IMR-90 (cell line): ENCODE data around the gene HRH1. TPM values are rescaled to one million over a fixed set of nuclear protein-coding genes. Genes with fewer than 3 reads are reported as not detected.
"Not testable (repeated sequence)": the region's sequence is repeated elsewhere in the genome, so short reads cannot be mapped to it uniquely, and the experiment has no call there.

Experiments
- ATAC-seq: fragments of 200-7000 bp; cut with Tn5 transposase; 2 replicates; pipeline ENCODE4 v1.9.1; 2020; ENCODE audit warnings: low read depth, mild to moderate bottlenecking, moderate library complexity
- BruUV-seq: library from RNA; stranded (reverse); fragments of 400-500 nt; replicated peaks from 2 replicates; lab custom pipeline; 2021; lab: Mats Ljungman, UMichigan
- CTCF ChIA-PET: fragments of 300-600 bp; formaldehyde crosslinking; extraction: SDS; loops from one replicate; lab custom pipeline; 2021; ENCODE audit warnings: antibody characterized with exemption; lab: Yijun Ruan, JAX
- POLR2A ChIA-PET: fragments of 300-600 bp; sonication (Branson Sonifier 250); formaldehyde crosslinking; loops from one replicate; lab custom pipeline; 2022; ENCODE audit warnings: antibody characterized with exemption; ENCODE audit not compliant: unreplicated experiment; lab: Charles Lee
- DNase-seq: peaks from one replicate; pipeline ENCODE4 v3.0.0; 2013
- H2AFZ ChIP-seq: replicated peaks from 2 replicates; pipeline ENCODE3; 2013; ENCODE audit warnings: low read length, mild to moderate bottlenecking; ENCODE audit not compliant: poor library complexity
- H2AK5ac ChIP-seq: 2 replicates; pipeline ENCODE4 v1.6.1; 2013; ENCODE audit warnings: low read depth, low read length, inconsistent platforms
- H2AK9ac ChIP-seq: replicated peaks from 2 replicates; pipeline ENCODE3; 2013; ENCODE audit warnings: mild to moderate bottlenecking, low read depth, low read length, moderate library complexity; ENCODE audit not compliant: poor library complexity
- H2BK120ac ChIP-seq: 2 replicates; pipeline ENCODE4 v1.6.1; 2013; ENCODE audit warnings: low read depth, low read length, inconsistent platforms
- H2BK15ac ChIP-seq: 3 replicates; pipeline ENCODE4 v1.6.1; 2013; ENCODE audit warnings: low read depth, low read length, inconsistent platforms
- H2BK20ac ChIP-seq: 2 replicates; pipeline ENCODE4 v1.6.1; 2013; ENCODE audit warnings: low read depth, mild to moderate bottlenecking, inconsistent platforms, low read length, moderate library complexity
- H2BK5ac ChIP-seq: 2 replicates; pipeline ENCODE4 v1.6.1; 2013; ENCODE audit warnings: mild to moderate bottlenecking, low read depth, low read length, inconsistent platforms; ENCODE audit not compliant: poor library complexity, severe bottlenecking
- H3K14ac ChIP-seq: replicated peaks from 2 replicates; pipeline ENCODE4 v1.6.1; 2013; ENCODE audit warnings: low read depth, low read length, inconsistent platforms
- H3K18ac ChIP-seq: 2 replicates; pipeline ENCODE4 v1.6.1; 2013; ENCODE audit warnings: low read depth, low read length, control low read depth
- H3K23ac ChIP-seq: 2 replicates; pipeline ENCODE4 v1.6.1; 2013; ENCODE audit warnings: low read depth, low read length, inconsistent platforms
- H3K27ac ChIP-seq: 2 replicates; pipeline ENCODE4 v1.5.1; 2013; ENCODE audit warnings: mild to moderate bottlenecking, control low read depth, low read length; ENCODE audit not compliant: insufficient read depth
- H3K27me3 ChIP-seq: 2 replicates; pipeline ENCODE4 v1.6.1; 2013; ENCODE audit warnings: low read length; ENCODE audit not compliant: control insufficient read depth, insufficient read depth
- H3K36me3 ChIP-seq: 2 replicates; pipeline ENCODE4 v1.6.1; 2013; ENCODE audit warnings: low read length, mixed read lengths; ENCODE audit not compliant: control insufficient read depth, insufficient read depth
- H3K4ac ChIP-seq: 2 replicates; pipeline ENCODE4 v1.6.1; 2013; ENCODE audit warnings: low read depth, low read length, inconsistent platforms
- H3K4me1 ChIP-seq: 2 replicates; pipeline ENCODE4 v1.6.1; 2013; ENCODE audit warnings: low read length, mixed read lengths; ENCODE audit not compliant: control insufficient read depth, insufficient read depth
- H3K4me2 ChIP-seq: 2 replicates; pipeline ENCODE4 v1.6.1; 2013; ENCODE audit warnings: low read depth, mild to moderate bottlenecking, control low read depth, low read length, moderate library complexity
- H3K4me3 ChIP-seq: 2 replicates; pipeline ENCODE4 v1.5.1; 2013; ENCODE audit warnings: low read depth, mild to moderate bottlenecking, control low read depth, low read length, moderate library complexity; ENCODE audit not compliant: insufficient read depth
- H3K56ac ChIP-seq: 2 replicates; pipeline ENCODE4 v1.6.1; 2013; ENCODE audit warnings: low read length, inconsistent platforms; ENCODE audit not compliant: insufficient read depth; ENCODE audit errors: extremely low read depth
- H3K79me1 ChIP-seq, 2 experiments: 2 replicates each; pipeline ENCODE4 v1.6.1; 2013; ENCODE audit warnings: low read length in 2 of 2, inconsistent platforms in 1 of 2, low read depth in 1 of 2
- H3K9ac ChIP-seq: 2 replicates; pipeline ENCODE4 v1.6.1; 2013; ENCODE audit warnings: low read depth, low read length, control low read depth
- H3K9me1 ChIP-seq: 2 replicates; pipeline ENCODE4 v1.6.1; 2013; ENCODE audit warnings: low read length, inconsistent platforms; ENCODE audit not compliant: insufficient read depth
- H3K9me3 ChIP-seq: 2 replicates; pipeline ENCODE4 v1.6.1; 2013; ENCODE audit warnings: low read length; ENCODE audit not compliant: control insufficient read depth, insufficient read depth
- H4K20me1 ChIP-seq: 2 replicates; pipeline ENCODE4 v1.6.1; 2013; ENCODE audit warnings: low read length, inconsistent platforms; ENCODE audit not compliant: insufficient read depth
- H4K5ac ChIP-seq: 2 replicates; pipeline ENCODE4 v1.6.1; 2013; ENCODE audit warnings: mild to moderate bottlenecking, low read depth, low read length, control low read depth
- H4K8ac ChIP-seq, 2 experiments: 2 replicates each; pipeline ENCODE4 v1.6.1; 2013; ENCODE audit warnings: low read depth in 2 of 2, low read length in 2 of 2, control low read depth in 1 of 2, inconsistent platforms in 1 of 2
- H4K91ac ChIP-seq: 2 replicates; pipeline ENCODE4 v1.6.1; 2013; ENCODE audit warnings: low read depth, low read length, inconsistent platforms; ENCODE audit not compliant: insufficient read depth
- WGBS, 2 experiments: methylation state at CpG; one replicate each; pipeline versions ENCODE4 v1.1.5 to v1.1.7; 2013; ENCODE audit warnings: missing lambda C conversion rate in 2 of 2; ENCODE audit not compliant: insufficient read length in 1 of 2; ENCODE audit errors: extremely low coverage in 2 of 2; 5-methylcytosine and 5-hydroxymethylcytosine counted together
- dilution Hi-C: fragments of 300-500 bp; cut with HindIII; formaldehyde crosslinking; loops from one replicate; pipeline ENCODE4 v1.14.3; 2018; ENCODE audit warnings: low sequenced_read_pairs; ENCODE audit not compliant: unreplicated experiment
- in situ Hi-C: fragments of 300-500 bp; cut with MboI; formaldehyde crosslinking; loops from 3 replicates; pipeline ENCODE4 v1.14.3; 2019; ENCODE audit warnings: low sequenced_read_pairs, inconsistent platforms, mixed read lengths
- intact Hi-C: fragments of 100-400 bp; cut with micrococcal nuclease; formaldehyde crosslinking; loops from 2 replicates; pipeline ENCODE4 v1.10.0; 2022
- polyA plus RNA-seq, 3 experiments: library from polyadenylated mRNA; depleted of rRNA; stranded (reverse); fragments of >200 nt; gene quantifications; 2 replicates each; pipeline ENCODE4 v1.2.3, GENCODE V29; 2012; ENCODE audit warnings: low replicate concordance in 1 of 3
- total RNA-seq: library from RNA; depleted of rRNA; stranded (reverse); fragments of >200 nt; gene quantifications from 2 replicates; pipeline ENCODE4 v1.2.3, GENCODE V29; 2012

HRH1 gene
- total and polyA plus RNA-seq, 2 of the 4 experiments (the other 2 are of a cell fraction), result 7.6 to 16.1 TPM

GRCh38 chr3:11113316-11113715 lies 41.0 kb upstream of the HRH1 start:
- not testable (repeated sequence) for H3K9me3 ChIP-seq, H4K5ac ChIP-seq

More at GRCh38 chr3:11113316-11113715, 41.0 kb upstream of the HRH1 start:
- BruUV-seq, H3K36me3 ChIP-seq, H4K20me1 ChIP-seq, H4K8ac ChIP-seq, DNase-seq, H3K9ac ChIP-seq, H3K9me1 ChIP-seq, H3K27me3 ChIP-seq, H2AK9ac ChIP-seq, H2BK5ac ChIP-seq, H3K23ac ChIP-seq, H3K18ac ChIP-seq, H4K91ac ChIP-seq, H3K79me1 ChIP-seq, H3K27ac ChIP-seq, H3K4ac ChIP-seq, ATAC-seq, dilution Hi-C loops, H2BK20ac ChIP-seq, H2BK15ac ChIP-seq, H3K14ac ChIP-seq, POLR2A ChIA-PET, H3K4me1 ChIP-seq, H2AK5ac ChIP-seq, H2AFZ ChIP-seq, H3K56ac ChIP-seq, in situ Hi-C loops, H2BK120ac ChIP-seq, H3K4me3 ChIP-seq, H3K4me2 ChIP-seq, CTCF ChIA-PET, intact Hi-C loops: not testable (repeated sequence)
- WGBS, 2 experiments, result no CpG with 5 or more reads among the region's 2 CpGs
